Right lobe of liver (tissue), 6 donors: ENCODE data around the gene CACNA1B. TPM values are rescaled to one million over a fixed set of nuclear protein-coding genes. Genes with fewer than 3 reads are reported as not detected.

Experiments
- ATAC-seq, 4 donors: fragments of 200-7000 bp; cut with Tn5 transposase; one replicate each; pipeline ENCODE4 v1.9.1; 2020; ENCODE audit warnings: mild to moderate bottlenecking in 4 of 4, moderate library complexity in 4 of 4
- DNase-seq, 3 donors: peaks; one replicate each; pipeline ENCODE4 v3.0.0-alpha.2; 2020
- H3K27ac ChIP-seq, 3 donors: fragments of 200-600 bp; one replicate each; pipeline ENCODE4 v1.8.0; 2022
- H3K27me3 ChIP-seq, 2 donors: fragments of 200-600 bp; one replicate each; pipeline ENCODE4 v1.8.0; 2022
- H3K36me3 ChIP-seq, 4 donors: fragments of 200-600 bp; sonication (generic) in 1 of 4; one replicate each; pipeline versions ENCODE4 v1.5.1 to v1.8.0; 2017 to 2022; ENCODE audit warnings: control low read depth in 1 of 4
- H3K4me1 ChIP-seq, 4 donors: fragments of 200-600 bp; sonication (generic) in 1 of 4; one replicate each; pipeline versions ENCODE4 v1.5.1 to v1.8.0; 2017 to 2022; ENCODE audit warnings: control low read depth in 1 of 4
- H3K4me3 ChIP-seq, 3 donors: fragments of 200-600 bp; one replicate each; pipeline ENCODE4 v1.8.0; 2022
- H3K9me3 ChIP-seq, 4 donors: fragments of 200-600 bp; sonication (generic) in 1 of 4; one replicate each; pipeline versions ENCODE4 v1.5.1 to v1.8.0; 2017 to 2022; ENCODE audit warnings: control low read depth in 1 of 4
- CTCF ChIP-seq, 4 donors: fragments of 200-600 bp in 3 of 4; fragments of 450-650 bp in 1 of 4; IDR thresholded peaks; one replicate each; pipeline versions ENCODE4 v1.5.1 to v1.8.0; 2016 to 2022; ENCODE audit warnings: antibody characterized with exemption in 4 of 4, mild to moderate bottlenecking in 2 of 4
- POLR2A ChIP-seq: fragments of 450-650 bp; IDR thresholded peaks from one replicate; pipeline ENCODE4 v1.6.1; 2017; ENCODE audit warnings: antibody characterized with exemption, mild to moderate bottlenecking
- WGBS: methylation state at CpG from one replicate; pipeline ENCODE4 v1.1.6; 2018; ENCODE audit warnings: low coverage, low lambda C conversion rate; ENCODE audit not compliant: insufficient coverage; ENCODE audit errors: missing lambda C conversion rate; 5-methylcytosine and 5-hydroxymethylcytosine counted together
- intact Hi-C, 2 donors: fragments of 100-400 bp; cut with DNase I; formaldehyde crosslinking; loops; one replicate each; pipeline versions ENCODE4 v1.11.2 to v1.14.1; 2022
- total RNA-seq, 6 experiments: library from RNA; depleted of rRNA in 2 of 6; stranded (reverse); fragments of >200 nt in 2 of 6; fragmentation: NEBNext Ultra II Directional in 3 of 6; extraction: Animal tissue kit (Norgen Biotek cat#: 25700) in 3 of 6; gene quantifications; one replicate each; pipeline versions ENCODE4 v1.1.0 to v1.2.4, GENCODE V29; 2016 to 2023
- donor health status: DM: no; HTN: yes; CAD: no.
- donor health status: DM: no; HTN: no; CAD: no.
- donor health status: DM: no; HTN: no; CAD: no.
- donor health status: DM: no; HTN: yes; CAD: no.
- donor health status: DM: no; HTN: yes; CAD: no.

The CACNA1B gene
- total RNA-seq, 6 experiments from 2014 or later, result not detected

GRCh38 chr9:137971477-137972138 is 94.0 kb downstream of the CACNA1B start:
- H3K36me3 ChIP-seq, result no peaks in the 10 kb centered on the region
- TF ChIP-seq CTCF (IDR thresholded peaks at IDR 0.05), result no peak
- TF ChIP-seq POLR2A, result no peak
- H3K4me3 ChIP-seq, result no peak overlapping the region
- H3K9me3 ChIP-seq, result no peaks in the 10 kb centered on the region
- intact Hi-C loops, result no loop called here
- ATAC-seq (no peak), DNase-seq (peak in 2 of 3 donors; percentile 34 to 36)
- no peak overlapping the region for H3K27ac ChIP-seq
- 85% methylated on average over 4 of the region's 16 CpGs for WGBS
- no peaks in the 10 kb centered on the region for H3K27me3 ChIP-seq
- no peaks in the 10 kb centered on the region for H3K4me1 ChIP-seq

GRCh38 chr9:137972355-137972987 is 94.9 kb downstream of the CACNA1B start:
- H3K36me3 ChIP-seq, result no peaks in the 10 kb centered on the region
- no peak overlapping the region for H3K27ac ChIP-seq
- TF ChIP-seq POLR2A, result no peak
- no peak for TF ChIP-seq CTCF (IDR thresholded peaks at IDR 0.05)
- H3K27me3 ChIP-seq, result no peaks in the 10 kb centered on the region
- H3K4me1 ChIP-seq, result no peaks in the 10 kb centered on the region
- H3K9me3 ChIP-seq, result no peaks in the 10 kb centered on the region
- DNase-seq (peak in 1 of 3 donors; percentile 20), ATAC-seq (no peak)
- 93% methylated on average over 3 of the region's 16 CpGs for WGBS
- intact Hi-C loops, result no loop called here
- no peak overlapping the region for H3K4me3 ChIP-seq

GRCh38 chr9:137972988-137973470 is 95.4 kb downstream of the CACNA1B start:
- TF ChIP-seq POLR2A, result no peak
- no peak for TF ChIP-seq CTCF (IDR thresholded peaks at IDR 0.05)
- peak in 1 of 3 donors; percentile 36 for DNase-seq

GRCh38 chr9:137973829-137974416 is 96.3 kb downstream of the CACNA1B start:
- no peak overlapping the region for H3K27ac ChIP-seq
- H3K4me3 ChIP-seq, result no peak overlapping the region
- H3K36me3 ChIP-seq, result no peaks in the 10 kb centered on the region
- 20% methylated on average over 1 of the region's 10 CpGs for WGBS
- peak in 2 of 3 donors; percentile 22 to 31 for DNase-seq
- no peaks in the 10 kb centered on the region for H3K27me3 ChIP-seq
- H3K9me3 ChIP-seq, result no peaks in the 10 kb centered on the region
- TF ChIP-seq CTCF (IDR thresholded peaks at IDR 0.05) (no peak), POLR2A (no peak)
- intact Hi-C loops, result no loop called here
- no peak for ATAC-seq
- no peaks in the 10 kb centered on the region for H3K4me1 ChIP-seq

More at GRCh38 chr9:137972988-137973470, 95.4 kb downstream of the CACNA1B start:
- no peaks in the 10 kb centered on the region for H3K9me3 ChIP-seq
- H3K27ac ChIP-seq, result no peak overlapping the region
- no peak for ATAC-seq
- no peaks in the 10 kb centered on the region for H3K4me1 ChIP-seq
- H3K27me3 ChIP-seq, result no peaks in the 10 kb centered on the region
- 69% methylated on average over 8 of the region's 13 CpGs for WGBS
- H3K36me3 ChIP-seq, result no peaks in the 10 kb centered on the region
- intact Hi-C loops, result no loop called here
- H3K4me3 ChIP-seq, result no peak overlapping the region
